ENCODE data around the gene PNKP.

- no peak for TF ChIP-seq POLR2A (IDR thresholded peaks at IDR 0.05)
- TF ChIP-seq POLR2AphosphoS5 (IDR thresholded peaks at IDR 0.05; ENCODE audit: insufficient read depth in 1 of 2, low read depth in 1 of 2), result no peak
Measured at GRCh38 chr19:49849433-49850220, 17.7 kb downstream of the PNKP start.
